ENCODE results near the gene TRIOBP.

- TF ChIP-seq POLR2A (IDR thresholded peaks at IDR 0.05) = no peak
- TF ChIP-seq, protein P1, sequence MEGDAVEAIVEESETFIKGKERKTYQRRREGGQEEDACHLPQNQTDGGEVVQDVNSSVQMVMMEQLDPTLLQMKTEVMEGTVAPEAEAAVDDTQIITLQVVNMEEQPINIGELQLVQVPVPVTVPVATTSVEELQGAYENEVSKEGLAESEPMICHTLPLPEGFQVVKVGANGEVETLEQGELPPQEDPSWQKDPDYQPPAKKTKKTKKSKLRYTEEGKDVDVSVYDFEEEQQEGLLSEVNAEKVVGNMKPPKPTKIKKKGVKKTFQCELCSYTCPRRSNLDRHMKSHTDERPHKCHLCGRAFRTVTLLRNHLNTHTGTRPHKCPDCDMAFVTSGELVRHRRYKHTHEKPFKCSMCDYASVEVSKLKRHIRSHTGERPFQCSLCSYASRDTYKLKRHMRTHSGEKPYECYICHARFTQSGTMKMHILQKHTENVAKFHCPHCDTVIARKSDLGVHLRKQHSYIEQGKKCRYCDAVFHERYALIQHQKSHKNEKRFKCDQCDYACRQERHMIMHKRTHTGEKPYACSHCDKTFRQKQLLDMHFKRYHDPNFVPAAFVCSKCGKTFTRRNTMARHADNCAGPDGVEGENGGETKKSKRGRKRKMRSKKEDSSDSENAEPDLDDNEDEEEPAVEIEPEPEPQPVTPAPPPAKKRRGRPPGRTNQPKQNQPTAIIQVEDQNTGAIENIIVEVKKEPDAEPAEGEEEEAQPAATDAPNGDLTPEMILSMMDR (IDR thresholded peaks at IDR 0.05) = no peak
- no peak for TF ChIP-seq POLR2AphosphoS5 (IDR thresholded peaks at IDR 0.05)
Measured at GRCh38 chr22:37650463-37651136, 46.2 kb upstream of the TRIOBP start.

Measured in suprapubic skin (tissue), 4 donors.